Measurements from ENCODE around the gene LDLRAP1. TPM values are rescaled to one million over a fixed set of nuclear protein-coding genes. Genes with fewer than 3 reads are reported as not detected.

LDLRAP1 gene
- total RNA-seq, 1 donor from 2014 or later: 20.7 TPM

GRCh38 chr1:25570798-25571521 is 27.6 kb downstream of the LDLRAP1 start:
- no peaks in the 10 kb centered on the region for H3K36me3 Mint-ChIP-seq
- peaks cover 4% of the 10 kb centered on the region for H3K27me3 Mint-ChIP-seq
- H3K27ac Mint-ChIP-seq: no peak overlapping the region
- TF ChIP-seq CTCF (conservative IDR thresholded peaks at IDR 0.05): no peak
- H3K9me3 Mint-ChIP-seq: no peaks in the 10 kb centered on the region
- peaks cover 31% of the 10 kb centered on the region for H3K4me1 Mint-ChIP-seq (ENCODE audit: unreplicated experiment)
- no peak overlapping the region for H3K4me3 Mint-ChIP-seq
- no peak for DNase-seq (ENCODE audit: extremely low spot score, unreplicated experiment)

- no peak overlapping the region for H3K27ac Mint-ChIP-seq
- no peak overlapping the region for H3K4me3 Mint-ChIP-seq
- H3K27me3 Mint-ChIP-seq: peaks cover 4% of the 10 kb centered on the region
- peaks cover 26% of the 10 kb centered on the region for H3K4me1 Mint-ChIP-seq (ENCODE audit: unreplicated experiment)
- DNase-seq (ENCODE audit: extremely low spot score, unreplicated experiment): no peak
- H3K9me3 Mint-ChIP-seq: no peaks in the 10 kb centered on the region
- TF ChIP-seq CTCF (conservative IDR thresholded peaks at IDR 0.05): no peak
- no peaks in the 10 kb centered on the region for H3K36me3 Mint-ChIP-seq
Observed at GRCh38 chr1:25571522-25571970, 28.1 kb downstream of the LDLRAP1 start.

- H3K4me3 Mint-ChIP-seq: no peak overlapping the region
- H3K9me3 Mint-ChIP-seq: no peaks in the 10 kb centered on the region
- no peak overlapping the region for H3K27ac Mint-ChIP-seq
- no peak for DNase-seq (ENCODE audit: extremely low spot score, unreplicated experiment)
- peaks cover 4% of the 10 kb centered on the region for H3K27me3 Mint-ChIP-seq
- TF ChIP-seq CTCF (conservative IDR thresholded peaks at IDR 0.05): no peak
- H3K36me3 Mint-ChIP-seq: no peaks in the 10 kb centered on the region
- peaks cover 20% of the 10 kb centered on the region for H3K4me1 Mint-ChIP-seq (ENCODE audit: unreplicated experiment)
Observed at GRCh38 chr1:25572107-25572506, 28.7 kb downstream of the LDLRAP1 start.

- Mint-ChIP-seq H3K4me3 (peak overlapping the region; percentile 39), H3K27me3 (peaks cover 4% of the 10 kb centered on the region), H3K4me1 (ENCODE audit: unreplicated experiment) (peaks cover 14% of the 10 kb centered on the region), H3K36me3 (no peaks in the 10 kb centered on the region), H3K9me3 (no peaks in the 10 kb centered on the region), H3K27ac (no peak overlapping the region)
- TF ChIP-seq CTCF (conservative IDR thresholded peaks at IDR 0.05): peak; percentile 80
- peak; percentile 71 for DNase-seq (ENCODE audit: extremely low spot score, unreplicated experiment)
Observed at GRCh38 chr1:25572708-25573590, 29.5 kb downstream of the LDLRAP1 start.

- Mint-ChIP-seq H3K36me3 (no peaks in the 10 kb centered on the region), H3K27ac (no peak overlapping the region), H3K4me3 (no peak overlapping the region), H3K4me1 (ENCODE audit: unreplicated experiment) (peaks cover 8% of the 10 kb centered on the region), H3K27me3 (peaks cover 7% of the 10 kb centered on the region), H3K9me3 (no peaks in the 10 kb centered on the region)
- TF ChIP-seq CTCF (conservative IDR thresholded peaks at IDR 0.05): no peak
- DNase-seq (ENCODE audit: extremely low spot score, unreplicated experiment): no peak
Observed at GRCh38 chr1:25573591-25573930, 30.2 kb downstream of the LDLRAP1 start.

All from type B pancreatic cell (in vitro differentiated cells).